NCI-H187 (cell line): ENCODE measurements around the gene TMEM114.
A peak's percentile ranks its signal among the peaks of the same experiment; 100 is the strongest.

Source experiments
- DNase-seq, 2 experiments: peaks; one replicate each; lab custom pipeline; 2025; lab: John Stamatoyannopoulos, UW

The TMEM114 gene

DNA sequence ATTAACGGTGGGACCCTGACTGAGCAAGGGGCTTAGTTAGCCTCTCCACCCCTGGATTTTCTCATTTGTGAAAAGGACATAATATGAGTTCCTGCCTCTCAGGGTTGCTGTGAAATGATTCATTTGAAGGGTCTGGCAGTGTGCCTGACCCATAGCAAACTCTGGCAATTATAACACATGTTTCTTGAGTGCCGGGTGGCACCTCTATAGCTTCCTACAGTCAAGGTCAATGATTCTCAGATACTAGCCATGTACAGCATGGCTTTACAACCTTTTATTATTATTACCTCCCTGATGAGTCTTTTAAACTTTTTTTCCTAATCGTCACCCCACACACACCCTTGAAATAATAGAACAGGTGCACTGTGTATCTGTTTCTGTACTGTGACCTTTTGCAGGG, 42.1 kb downstream of the TMEM114 start:
- no peak for DNase-seq

DNA sequence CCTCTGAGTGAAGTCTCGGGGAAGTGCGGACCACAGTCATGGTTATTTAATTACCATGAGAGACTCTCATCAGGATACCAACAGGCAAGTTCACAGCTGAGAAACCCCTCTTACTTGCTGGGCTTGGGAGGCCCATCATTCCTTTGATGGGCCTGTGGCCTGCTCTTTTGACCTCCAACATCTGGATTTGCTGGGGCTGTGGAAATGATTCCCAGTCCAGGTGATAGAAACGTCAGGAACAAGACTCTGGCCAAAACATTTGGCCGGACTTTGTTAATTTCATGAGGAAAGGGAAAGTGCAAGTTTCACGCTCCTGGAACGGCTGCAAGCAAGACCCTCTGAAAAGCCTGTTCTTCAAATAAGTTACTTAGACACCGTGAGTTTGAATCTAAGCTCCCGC, 42.5 kb downstream of the TMEM114 start:
- DNase-seq = no peak

GRCh38 chr16:8544406-8544805, 45.9 kb downstream of the TMEM114 start:
- DNase-seq = no peak

GRCh38 chr16:8543258-8543657, 47.1 kb downstream of the TMEM114 start:
- no peak for DNase-seq

GRCh38 chr16:8542393-8542792, 47.9 kb downstream of the TMEM114 start:
- DNase-seq = no peak

DNA sequence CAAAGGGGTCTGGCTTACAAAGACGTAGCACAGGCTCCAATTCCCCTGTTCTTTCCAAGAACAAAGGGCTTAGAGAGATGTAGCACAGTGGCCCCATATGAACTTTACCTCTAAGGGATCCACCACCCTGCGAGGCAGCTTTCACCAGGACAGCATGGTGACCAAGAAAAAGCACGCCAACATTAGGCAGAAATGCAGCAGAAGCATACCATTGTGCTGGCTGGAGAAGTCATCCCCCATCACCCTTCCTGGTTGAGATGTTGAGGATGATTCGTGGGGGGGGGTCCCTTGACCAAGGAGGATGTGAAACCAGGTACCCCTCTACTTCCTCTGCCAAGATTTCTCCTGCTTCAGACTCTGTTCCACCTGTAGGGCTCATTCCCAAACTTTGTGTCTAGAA, 48.4 kb downstream of the TMEM114 start:
- no peak for DNase-seq

- DNase-seq = no peak
Observed at GRCh38 chr16:8537691-8538342, 52.5 kb downstream of the TMEM114 start.

DNA sequence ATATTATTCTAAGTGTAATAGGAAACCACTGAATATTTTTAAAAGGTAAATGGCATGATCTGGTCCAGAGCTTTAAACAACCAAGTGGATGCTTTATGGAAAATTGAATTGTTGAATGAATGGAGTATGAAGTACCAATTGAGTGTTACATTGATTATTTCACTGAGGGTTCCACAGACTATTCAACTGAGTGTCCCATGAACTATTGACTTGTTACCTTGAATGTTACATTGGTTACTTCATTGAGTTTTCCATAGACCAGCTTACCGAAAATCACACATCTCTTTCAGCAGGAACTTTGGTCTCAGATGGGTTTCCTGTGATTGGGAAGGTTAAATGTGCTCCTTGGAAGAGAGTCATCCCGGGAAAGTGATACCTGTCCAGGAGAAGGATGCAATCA, 56.8 kb downstream of the TMEM114 start:
- DNase-seq = no peak

- DNase-seq = peak; percentile 36 to 54
Observed at GRCh38 chr16:8530752-8531384, 59.4 kb downstream of the TMEM114 start.

DNA sequence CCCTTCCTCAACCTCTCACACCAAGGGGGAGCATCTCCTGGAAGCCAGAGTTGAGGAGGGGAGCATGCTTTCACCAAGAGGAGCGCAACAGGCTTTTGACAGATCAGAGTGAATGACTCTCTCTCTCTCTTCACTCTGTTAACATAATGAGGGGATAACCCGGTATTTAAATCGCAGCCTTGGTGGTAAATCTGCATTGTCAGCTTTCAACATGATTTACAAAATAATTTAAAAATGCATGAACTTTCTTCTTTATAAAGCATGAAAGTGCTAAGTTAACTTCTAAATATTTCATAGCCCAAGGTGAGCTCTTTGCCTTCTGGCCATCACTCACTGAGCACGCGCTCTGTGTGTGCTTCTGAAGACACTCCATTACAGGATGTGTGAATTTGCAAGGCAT, 61.8 kb downstream of the TMEM114 start:
- no peak for DNase-seq

DNA sequence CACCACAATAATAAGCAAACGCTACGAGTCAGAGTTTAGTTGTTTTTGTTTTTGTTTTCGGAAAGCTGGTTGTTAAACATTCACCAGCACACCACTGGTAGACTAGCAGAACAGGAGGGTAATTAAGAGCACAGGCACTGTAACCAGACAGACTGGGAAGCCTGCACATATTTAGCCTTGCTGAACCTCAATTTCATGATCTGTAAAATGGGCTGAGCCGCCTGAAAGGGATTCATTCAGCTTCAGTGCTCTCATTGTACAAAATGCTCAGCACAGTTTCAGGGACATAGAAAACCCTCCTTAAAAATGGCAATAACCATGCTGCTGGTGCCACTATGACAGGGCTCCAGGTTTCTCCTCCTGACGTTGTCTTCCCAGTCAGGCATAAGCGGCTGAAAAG, 66.4 kb downstream of the TMEM114 start:
- DNase-seq = no peak

DNA sequence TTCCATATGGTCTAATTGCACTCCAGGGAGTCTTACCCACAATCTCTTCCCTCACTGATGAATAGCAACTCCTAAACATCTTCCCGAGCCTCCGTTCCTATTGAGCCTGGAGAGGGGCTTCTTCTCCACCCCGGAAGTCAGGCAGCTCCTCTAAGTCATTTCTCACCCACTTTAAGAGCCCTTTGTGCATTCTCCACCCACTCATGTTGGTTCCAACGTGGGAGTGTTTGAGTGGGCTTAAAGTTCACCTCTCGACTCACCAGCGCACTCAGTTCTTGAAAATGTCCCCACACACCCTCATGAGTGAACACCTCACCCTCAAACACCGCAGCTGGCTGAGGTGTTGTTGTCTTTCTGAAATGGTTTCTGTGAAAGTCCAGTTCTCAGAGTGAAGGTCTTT, 67.6 kb downstream of the TMEM114 start:
- DNase-seq = no peak

DNA sequence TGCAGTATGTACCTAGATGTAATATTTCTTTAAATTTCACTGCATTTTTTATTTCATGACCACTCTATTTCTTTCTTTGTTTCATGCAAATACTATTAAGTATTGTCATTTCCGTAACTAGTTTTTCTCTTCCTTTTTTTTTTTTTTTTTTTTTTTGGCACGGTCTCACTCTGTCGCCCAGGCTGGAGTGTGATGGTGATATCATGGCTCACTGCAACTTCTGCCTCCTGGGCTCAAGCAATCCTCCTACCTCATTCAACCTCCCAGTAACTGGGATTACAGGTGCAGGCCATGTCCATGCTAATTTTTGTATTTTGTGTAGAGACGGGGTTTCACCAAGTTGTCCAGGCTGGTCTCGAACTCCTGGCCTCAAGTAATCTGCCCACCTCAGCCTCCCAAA, 70.7 kb downstream of the TMEM114 start:
- no peak for DNase-seq
